Rectal smooth muscle tissue (tissue), 1 donor: Measurements from ENCODE around the gene CNTN5.

Experiments
- H3K27ac ChIP-seq: one replicate; pipeline ENCODE4 v1.7.0; 2013; ENCODE audit warnings: low read depth, low read length, inconsistent platforms
- H3K27me3 ChIP-seq: one replicate; pipeline ENCODE4 v1.7.0; 2013; ENCODE audit warnings: low read length; ENCODE audit not compliant: control insufficient read depth, insufficient read depth
- H3K36me3 ChIP-seq: one replicate; pipeline ENCODE4 v1.7.0; 2013; ENCODE audit warnings: low read length; ENCODE audit not compliant: control insufficient read depth, insufficient read depth
- H3K4me1 ChIP-seq: one replicate; pipeline ENCODE4 v1.7.0; 2013; ENCODE audit warnings: low read length; ENCODE audit not compliant: control insufficient read depth, insufficient read depth
- H3K4me3 ChIP-seq: one replicate; pipeline ENCODE4 v1.7.0; 2013; ENCODE audit warnings: low read length
- H3K9ac ChIP-seq: one replicate; pipeline ENCODE4 v1.7.0; 2013; ENCODE audit warnings: low read length

CNTN5 gene

DNA sequence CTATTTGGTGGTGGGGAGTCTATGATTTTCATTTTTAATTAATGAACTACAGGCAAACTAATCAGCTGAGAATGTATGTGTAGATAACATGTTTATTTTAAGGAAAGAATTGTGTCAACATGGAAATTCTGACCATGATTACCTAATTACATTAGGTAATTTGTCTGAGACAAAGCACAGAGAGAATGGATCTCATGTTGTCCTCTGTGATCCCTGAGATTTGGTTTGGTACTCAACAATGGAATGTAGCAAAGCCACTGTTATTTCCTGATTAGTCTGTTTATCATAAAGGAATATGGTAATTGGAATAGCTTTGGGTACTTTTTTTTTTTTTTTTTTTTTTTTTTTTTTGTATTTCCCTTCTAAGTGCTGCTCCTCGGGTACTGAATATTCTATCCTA lies 947.6 kb downstream of the CNTN5 start:
- no peak overlapping the region for H3K27ac ChIP-seq
- no peaks in the 10 kb centered on the region for H3K4me1 ChIP-seq
- no peak overlapping the region for H3K9ac ChIP-seq
- no peak overlapping the region for H3K4me3 ChIP-seq
- no peaks in the 10 kb centered on the region for H3K27me3 ChIP-seq
- H3K36me3 ChIP-seq: no peaks in the 10 kb centered on the region

DNA sequence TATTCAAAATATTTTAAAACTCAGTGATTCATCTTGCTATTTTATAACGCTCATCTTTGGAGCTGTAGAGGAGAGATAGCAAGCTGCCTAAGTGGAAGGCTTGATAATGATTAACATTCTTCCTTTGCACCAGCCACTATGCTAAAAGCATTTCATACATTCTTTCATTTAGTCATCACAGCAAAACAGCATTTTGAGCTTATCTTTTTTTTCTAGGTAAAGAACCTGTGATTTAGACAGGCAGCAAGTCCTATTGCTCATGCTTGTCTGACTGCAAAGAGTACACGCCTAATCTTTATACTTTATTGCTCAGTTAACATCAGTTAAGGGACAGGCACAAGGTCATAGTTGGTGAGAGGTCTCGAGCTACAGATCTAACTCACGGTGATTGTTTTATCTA lies 953.2 kb downstream of the CNTN5 start:
- Histone ChIP-seq H3K9ac (no peak overlapping the region), H3K36me3 (no peaks in the 10 kb centered on the region), H3K27me3 (no peaks in the 10 kb centered on the region), H3K27ac (no peak overlapping the region), H3K4me1 (no peaks in the 10 kb centered on the region), H3K4me3 (no peak overlapping the region)

DNA sequence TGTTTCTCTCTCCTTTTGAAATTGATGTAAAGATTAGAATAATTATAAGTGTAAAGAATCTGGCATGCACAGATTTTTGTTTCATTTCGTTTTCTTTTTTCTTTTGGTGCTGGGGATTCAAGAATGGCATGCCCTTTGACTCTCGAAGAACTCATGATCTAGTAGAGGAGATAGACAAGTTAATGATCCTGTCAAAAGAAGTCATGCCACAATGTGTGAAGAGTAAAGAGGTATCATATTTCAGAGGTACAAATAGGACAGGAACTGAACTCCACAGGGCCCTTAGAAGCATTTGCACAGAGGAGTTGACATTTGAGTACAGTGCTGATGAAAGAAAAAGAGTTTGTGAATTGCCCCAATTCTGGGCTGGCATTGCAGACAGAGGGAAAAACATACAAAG lies 958.3 kb downstream of the CNTN5 start:
- Histone ChIP-seq H3K4me1 (no peaks in the 10 kb centered on the region), H3K9ac (no peak overlapping the region), H3K36me3 (no peaks in the 10 kb centered on the region), H3K4me3 (no peak overlapping the region), H3K27ac (no peak overlapping the region), H3K27me3 (no peaks in the 10 kb centered on the region)

DNA sequence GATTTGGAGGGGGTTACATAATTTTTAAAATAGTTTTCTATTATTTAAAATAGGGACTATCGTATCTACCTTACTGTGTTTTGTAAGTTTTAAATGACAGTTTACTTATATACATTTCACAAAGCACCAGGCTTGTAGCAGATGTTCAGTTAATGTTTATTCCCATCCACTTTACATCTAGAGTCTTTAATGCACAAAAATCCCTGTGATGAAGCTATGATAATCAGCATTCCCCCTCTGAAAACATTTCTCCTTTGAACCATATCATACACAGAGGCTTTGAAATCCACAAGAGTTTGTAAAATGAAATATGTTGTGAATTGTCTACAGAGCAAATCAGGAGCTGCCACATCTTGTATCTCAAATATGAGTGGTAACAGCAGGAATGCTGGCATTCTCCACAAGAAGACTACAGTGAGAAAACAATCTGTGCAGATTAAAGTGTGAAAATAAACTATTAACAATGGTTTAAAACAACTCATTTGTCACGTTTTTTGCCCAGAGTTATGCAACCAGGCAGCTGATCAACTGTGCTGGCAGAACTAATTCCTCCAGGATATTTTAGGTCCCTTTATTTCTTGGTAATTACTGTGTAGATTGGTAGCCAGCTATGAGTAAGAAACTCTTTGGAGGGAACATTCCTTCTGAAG lies 967.2 kb downstream of the CNTN5 start:
- H3K4me3 ChIP-seq: no peak overlapping the region
- no peaks in the 10 kb centered on the region for H3K27me3 ChIP-seq
- H3K36me3 ChIP-seq: no peaks in the 10 kb centered on the region
- no peaks in the 10 kb centered on the region for H3K4me1 ChIP-seq
- H3K9ac ChIP-seq: no peak overlapping the region
- H3K27ac ChIP-seq: no peak overlapping the region

DNA sequence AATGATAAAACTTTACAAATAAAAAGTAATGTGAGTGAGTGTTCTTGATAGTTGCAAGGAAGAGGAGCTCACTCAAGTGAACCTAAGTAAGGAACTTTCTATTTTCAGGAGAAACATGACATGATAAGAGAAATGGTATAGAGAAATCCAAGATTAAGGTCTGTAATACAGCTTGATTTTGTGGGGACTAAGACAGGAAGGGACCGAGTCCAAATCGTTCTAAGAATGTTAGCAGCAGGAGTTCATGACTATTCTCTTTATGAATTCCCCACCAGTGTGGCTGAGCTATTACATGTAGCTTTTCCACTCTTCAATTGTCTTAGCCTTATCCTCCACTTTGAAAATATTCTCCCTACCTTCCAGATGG lies 967.7 kb downstream of the CNTN5 start:
- Histone ChIP-seq H3K4me3 (no peak overlapping the region), H3K27me3 (no peaks in the 10 kb centered on the region), H3K9ac (no peak overlapping the region), H3K27ac (no peak overlapping the region), H3K4me1 (no peaks in the 10 kb centered on the region), H3K36me3 (no peaks in the 10 kb centered on the region)

DNA sequence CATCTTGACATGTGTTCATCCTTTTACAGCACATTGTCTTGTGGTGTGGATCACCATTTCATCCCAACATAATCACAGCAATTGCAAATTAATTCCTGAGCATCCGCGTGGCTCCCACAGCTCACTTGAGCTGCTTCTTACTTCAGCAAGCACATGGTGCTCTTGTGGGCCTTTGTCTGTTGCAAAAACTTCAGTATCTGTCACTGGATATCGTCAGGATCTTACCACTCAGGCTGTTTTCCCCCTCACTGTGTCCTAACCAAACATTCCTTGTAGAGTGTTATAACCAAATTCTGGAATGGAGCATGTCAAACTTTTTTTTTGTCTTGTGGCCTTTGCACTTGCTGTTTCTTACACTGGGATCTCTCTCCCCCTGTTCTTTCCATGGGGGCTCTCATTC lies 983.2 kb downstream of the CNTN5 start:
- no peaks in the 10 kb centered on the region for H3K27me3 ChIP-seq
- H3K36me3 ChIP-seq: no peaks in the 10 kb centered on the region
- no peak overlapping the region for H3K4me3 ChIP-seq
- no peak overlapping the region for H3K27ac ChIP-seq
- no peaks in the 10 kb centered on the region for H3K4me1 ChIP-seq
- H3K9ac ChIP-seq: no peak overlapping the region

DNA sequence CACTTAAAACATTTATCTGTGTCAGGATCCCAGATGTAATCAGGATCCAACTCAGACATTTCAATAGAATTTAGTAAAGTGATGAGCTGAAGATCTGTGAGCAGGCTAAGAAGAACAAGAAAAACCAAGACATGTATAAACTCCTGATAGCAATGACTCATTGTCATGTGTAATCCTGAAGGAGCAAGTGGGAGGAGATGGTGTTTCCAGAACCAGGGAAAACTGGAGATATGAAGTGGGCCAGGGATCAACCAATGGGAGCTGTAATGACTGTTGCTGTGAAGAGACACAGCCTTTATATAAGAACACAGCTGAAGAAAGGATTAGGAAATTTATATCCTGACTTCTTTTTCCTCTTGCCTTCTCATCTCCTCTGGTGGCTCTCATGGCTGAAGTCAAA lies 983.8 kb downstream of the CNTN5 start:
- no peaks in the 10 kb centered on the region for H3K27me3 ChIP-seq
- H3K9ac ChIP-seq: no peak overlapping the region
- no peak overlapping the region for H3K27ac ChIP-seq
- no peaks in the 10 kb centered on the region for H3K4me1 ChIP-seq
- H3K4me3 ChIP-seq: no peak overlapping the region
- H3K36me3 ChIP-seq: no peaks in the 10 kb centered on the region

DNA sequence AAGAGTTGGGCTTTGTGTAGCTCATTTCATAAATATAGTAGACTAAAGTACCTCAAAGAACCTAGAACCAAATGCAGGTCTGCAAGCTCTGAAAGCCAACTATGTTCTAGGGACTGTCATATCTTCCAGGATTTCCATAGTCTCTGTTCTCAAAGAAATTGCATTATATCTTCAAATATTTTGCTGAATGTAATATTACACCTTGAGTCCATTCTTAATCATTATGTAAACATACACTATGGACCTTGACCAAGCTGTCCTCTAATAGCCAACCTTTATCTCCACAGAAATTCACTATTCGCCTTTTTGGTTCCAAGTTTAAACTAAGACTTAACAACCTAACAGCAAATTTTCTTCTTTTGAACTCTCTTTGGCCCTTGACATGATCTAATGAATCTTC lies 987.7 kb downstream of the CNTN5 start:
- H3K36me3 ChIP-seq: no peaks in the 10 kb centered on the region
- H3K4me3 ChIP-seq: no peak overlapping the region
- no peak overlapping the region for H3K27ac ChIP-seq
- H3K4me1 ChIP-seq: no peaks in the 10 kb centered on the region
- no peak overlapping the region for H3K9ac ChIP-seq
- no peaks in the 10 kb centered on the region for H3K27me3 ChIP-seq

DNA sequence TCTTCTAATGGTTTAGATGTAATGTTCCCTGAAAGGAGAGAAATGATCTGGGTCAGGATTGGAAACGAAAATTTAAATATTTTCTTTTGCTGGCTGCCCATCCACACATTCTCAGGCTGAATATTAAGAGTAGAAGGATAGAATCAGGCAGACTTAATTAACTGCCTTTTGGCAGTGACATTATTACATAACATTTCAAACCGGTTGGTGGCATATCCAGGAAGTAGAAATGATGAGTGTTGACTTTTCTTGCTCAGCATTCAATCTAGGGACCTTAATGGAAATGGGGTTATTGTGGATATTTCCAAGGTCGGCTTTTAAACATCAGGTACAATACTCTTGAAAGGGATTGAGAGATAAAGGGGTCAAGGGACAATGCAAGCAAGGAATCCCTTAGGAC lies 989.0 kb downstream of the CNTN5 start:
- Histone ChIP-seq H3K27me3 (no peaks in the 10 kb centered on the region), H3K36me3 (no peaks in the 10 kb centered on the region), H3K4me3 (no peak overlapping the region), H3K4me1 (no peaks in the 10 kb centered on the region), H3K9ac (no peak overlapping the region), H3K27ac (no peak overlapping the region)

DNA sequence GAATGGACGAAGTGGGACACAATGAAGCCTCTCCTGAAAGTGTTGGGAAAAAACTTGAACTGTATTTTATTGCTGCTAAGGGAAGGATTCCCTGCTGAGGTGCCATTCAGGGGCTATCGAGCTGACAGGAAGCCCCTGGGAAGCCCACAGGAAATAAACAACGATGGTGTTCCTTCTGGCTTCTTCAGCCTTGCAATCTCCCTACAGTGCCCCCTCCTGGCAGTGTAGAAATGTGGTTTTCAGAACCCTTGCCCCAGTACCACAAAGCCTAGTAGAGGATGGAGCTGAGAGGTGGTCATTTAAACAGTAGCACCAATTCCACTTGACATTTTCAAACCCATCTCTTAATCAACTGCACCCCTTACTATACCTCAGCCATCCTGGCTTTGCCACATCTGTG lies 989.6 kb downstream of the CNTN5 start:
- H3K36me3 ChIP-seq: no peaks in the 10 kb centered on the region
- H3K4me1 ChIP-seq: no peaks in the 10 kb centered on the region
- no peaks in the 10 kb centered on the region for H3K27me3 ChIP-seq
- no peak overlapping the region for H3K27ac ChIP-seq
- H3K9ac ChIP-seq: no peak overlapping the region
- H3K4me3 ChIP-seq: no peak overlapping the region

DNA sequence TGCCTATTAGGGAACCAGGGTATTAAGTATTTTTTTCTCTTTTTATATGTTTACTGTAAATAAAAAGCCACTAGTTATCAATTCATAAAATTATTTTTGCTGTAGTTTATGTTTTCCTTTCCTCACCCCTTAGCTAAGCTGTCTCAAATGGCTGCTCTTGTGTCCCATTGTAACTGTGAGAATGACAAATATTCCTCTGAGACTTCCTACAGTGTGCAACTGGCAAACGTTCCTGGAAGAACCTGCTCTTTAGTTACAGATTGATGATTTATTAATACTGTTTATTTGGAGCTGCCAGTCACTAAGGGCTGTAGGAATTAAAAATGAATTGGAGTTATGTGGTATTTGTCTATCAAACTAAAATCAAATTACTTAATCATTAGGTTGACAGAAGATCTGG lies 990.9 kb downstream of the CNTN5 start:
- H3K27me3 ChIP-seq: no peaks in the 10 kb centered on the region
- no peak overlapping the region for H3K9ac ChIP-seq
- no peak overlapping the region for H3K27ac ChIP-seq
- no peaks in the 10 kb centered on the region for H3K4me1 ChIP-seq
- no peak overlapping the region for H3K4me3 ChIP-seq
- H3K36me3 ChIP-seq: no peaks in the 10 kb centered on the region

DNA sequence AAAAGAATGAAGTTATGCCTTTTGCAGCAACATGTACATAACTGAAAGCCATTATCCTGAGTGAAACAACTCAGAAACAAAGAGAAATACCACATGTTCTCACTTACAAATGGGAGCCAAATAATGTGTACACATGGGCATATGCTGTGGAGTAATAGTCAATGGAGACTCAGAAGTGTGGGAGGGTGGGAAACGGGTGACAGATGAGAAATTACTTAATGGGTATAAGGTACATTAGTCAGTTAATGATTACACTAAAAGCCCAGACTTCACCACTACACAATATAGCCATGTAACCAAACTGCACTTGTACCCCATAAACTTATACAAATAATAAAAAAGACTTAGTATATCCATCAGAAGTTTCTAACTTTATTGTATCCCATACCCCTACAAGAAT lies 992.3 kb downstream of the CNTN5 start:
- no peaks in the 10 kb centered on the region for H3K4me1 ChIP-seq
- no peak overlapping the region for H3K9ac ChIP-seq
- H3K36me3 ChIP-seq: no peaks in the 10 kb centered on the region
- no peak overlapping the region for H3K4me3 ChIP-seq
- no peak overlapping the region for H3K27ac ChIP-seq
- H3K27me3 ChIP-seq: no peaks in the 10 kb centered on the region

DNA sequence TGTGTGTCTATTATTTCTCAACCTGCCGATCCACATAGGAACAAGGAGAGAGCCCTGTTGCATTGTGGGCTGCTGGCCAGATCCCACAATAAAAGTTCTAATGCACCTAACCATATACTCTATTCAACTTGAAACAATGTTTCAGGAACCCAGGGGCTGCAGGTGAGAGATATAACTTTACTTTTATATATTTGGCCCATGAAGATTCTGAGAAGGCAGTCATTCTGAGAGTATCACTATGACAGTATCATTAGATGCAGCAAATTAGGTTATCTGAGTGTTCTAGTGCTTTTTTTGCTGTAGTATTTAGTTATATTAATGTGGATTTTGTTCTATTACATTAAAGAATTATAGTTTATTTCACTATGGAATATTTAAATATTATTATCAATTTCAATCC lies 1011.2 kb downstream of the CNTN5 start:
- H3K36me3 ChIP-seq: no peaks in the 10 kb centered on the region
- H3K4me1 ChIP-seq: no peaks in the 10 kb centered on the region
- H3K9ac ChIP-seq: no peak overlapping the region
- no peaks in the 10 kb centered on the region for H3K27me3 ChIP-seq
- no peak overlapping the region for H3K27ac ChIP-seq
- H3K4me3 ChIP-seq: no peak overlapping the region
